T-helper 1 cell treated with Interleukin-12 subunit alpha and Interleukin-12 subunit beta and Interleukin-4 antibody, amounts not matched to agents 30 μg/mL and 1 μg/mL, for 36 hours (primary cell): ENCODE results near the gene GOLGA8N.

ENCODE experiments used
- H3K27ac Mint-ChIP-seq: one replicate; pipeline ENCODE4 v1.8.0; 2021; ENCODE audit warnings: mild to moderate bottlenecking, mixed read lengths
- H3K27me3 Mint-ChIP-seq: one replicate; pipeline ENCODE4 v1.8.0; 2021; ENCODE audit warnings: low read depth, mixed read lengths
- H3K36me3 Mint-ChIP-seq: one replicate; pipeline ENCODE4 v1.8.0; 2021; ENCODE audit warnings: low read depth, mixed read lengths
- H3K4me1 Mint-ChIP-seq: one replicate; pipeline ENCODE4 v1.8.0; 2021; ENCODE audit warnings: low read depth, mixed read lengths
- H3K4me3 Mint-ChIP-seq: one replicate; pipeline ENCODE4 v1.8.0; 2021; ENCODE audit warnings: mild to moderate bottlenecking, moderate library complexity, mixed read lengths
- H3K9me3 Mint-ChIP-seq: one replicate; pipeline ENCODE4 v1.8.0; 2021; ENCODE audit warnings: mixed read lengths

Gene GOLGA8N

DNA sequence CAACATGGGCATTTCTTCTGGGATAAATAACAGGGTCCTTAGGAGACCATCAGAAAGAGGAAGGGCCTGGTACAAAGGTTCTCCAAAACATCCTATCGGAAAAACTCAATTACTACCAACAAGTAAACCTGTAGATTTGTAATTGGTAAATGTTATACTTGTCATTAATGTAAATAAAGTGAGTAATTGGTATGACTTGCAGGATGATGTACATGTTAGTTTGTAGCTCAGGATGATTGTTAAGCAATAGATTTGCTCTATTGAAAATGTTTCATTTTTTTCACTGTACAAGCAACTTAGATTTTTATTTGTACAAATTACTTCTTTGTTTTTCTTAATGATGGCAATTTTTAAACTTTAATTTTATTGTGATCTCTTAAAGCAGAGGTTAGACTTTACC, 44.4 kb downstream of the GOLGA8N start:
- Mint-ChIP-seq H3K4me1 (peaks cover 8% of the 10 kb centered on the region), H3K9me3 (no peaks in the 10 kb centered on the region), H3K27me3 (no peaks in the 10 kb centered on the region), H3K36me3 (peaks cover 44% of the 10 kb centered on the region), H3K27ac (no peak overlapping the region), H3K4me3 (no peak overlapping the region)

DNA sequence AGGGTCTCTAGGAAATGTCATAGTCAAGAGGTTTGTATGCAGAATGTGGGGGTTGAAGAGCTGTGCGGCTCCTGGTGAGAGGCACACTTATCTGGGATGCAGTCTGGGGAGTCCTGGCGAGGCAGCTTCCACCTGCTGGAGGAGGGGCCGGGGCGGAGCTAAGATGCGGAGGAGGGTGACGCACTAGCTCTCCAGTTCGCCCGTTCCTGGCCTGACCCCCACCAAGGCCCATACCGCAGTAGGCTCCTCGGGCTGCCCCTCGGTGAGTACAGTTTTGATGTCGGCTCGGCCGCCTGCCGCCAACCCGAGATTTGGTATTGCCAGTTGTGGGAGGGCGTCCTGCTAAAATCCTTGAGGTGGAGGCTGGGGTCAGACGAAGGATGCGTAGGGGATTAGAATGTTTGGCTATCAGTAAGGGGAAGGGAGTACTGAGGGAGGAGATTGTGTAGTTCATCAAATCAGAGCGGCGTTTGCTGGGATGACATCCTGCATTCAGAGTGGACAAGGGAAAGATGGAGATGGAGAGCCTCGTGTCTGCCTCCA, 48.3 kb downstream of the GOLGA8N start, which contains the start of gene SCG5:
TSS of gene SCG5 (plus strand) at position 194 of the 543 bp plus-strand sequence. CDS start 1,883 bp downstream, outside the sequence.
- Mint-ChIP-seq H3K4me3 (no peak within 1 kb of the TSS), H3K27me3 (no peaks in the 10 kb centered on the region), H3K36me3 (peaks cover 21% of the 10 kb centered on the region), H3K27ac (peak within 1 kb of the TSS; percentile 9), H3K9me3 (no peaks in the 10 kb centered on the region), H3K4me1 (peaks cover 7% of the 10 kb centered on the region)

DNA sequence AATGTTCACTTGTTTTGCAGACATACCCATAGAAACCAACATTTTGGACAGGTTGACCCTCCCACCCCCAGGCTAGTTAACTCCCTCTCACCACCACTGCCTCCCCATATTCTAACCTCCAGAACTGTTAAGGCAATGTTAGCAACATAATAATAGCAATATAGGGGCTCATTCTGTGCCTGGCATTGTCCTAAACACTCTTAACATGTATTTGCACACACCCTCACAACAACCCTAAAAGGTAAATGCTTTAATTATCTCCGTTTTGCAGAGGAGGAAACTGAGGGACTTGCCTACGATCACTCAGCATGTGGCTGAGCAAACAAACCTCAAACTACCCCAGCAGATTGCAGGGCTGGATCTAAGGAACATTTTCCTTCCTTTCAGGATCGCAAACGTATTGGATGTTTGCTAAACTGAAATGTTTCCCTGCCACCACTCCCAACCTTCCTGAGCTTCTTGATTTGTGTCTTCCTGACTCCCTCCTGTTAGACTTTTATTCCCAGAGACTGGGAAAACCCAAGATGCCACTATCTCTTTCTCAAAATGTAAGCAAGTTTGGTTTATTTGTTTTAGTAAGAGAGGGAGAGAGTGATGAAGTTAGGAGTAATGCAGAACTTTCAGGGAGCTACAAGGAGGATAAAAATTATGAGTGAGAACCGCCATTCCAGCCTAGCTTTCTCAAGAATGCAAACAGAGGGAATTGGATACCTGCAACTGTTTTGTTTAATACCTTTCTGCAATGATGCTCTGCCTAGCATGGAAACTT, 49.6 kb downstream of the GOLGA8N start:
- Mint-ChIP-seq H3K27me3 (no peaks in the 10 kb centered on the region), H3K9me3 (no peaks in the 10 kb centered on the region), H3K27ac (no peak overlapping the region), H3K4me1 (peaks cover 7% of the 10 kb centered on the region), H3K36me3 (peaks cover 18% of the 10 kb centered on the region), H3K4me3 (no peak overlapping the region)

DNA sequence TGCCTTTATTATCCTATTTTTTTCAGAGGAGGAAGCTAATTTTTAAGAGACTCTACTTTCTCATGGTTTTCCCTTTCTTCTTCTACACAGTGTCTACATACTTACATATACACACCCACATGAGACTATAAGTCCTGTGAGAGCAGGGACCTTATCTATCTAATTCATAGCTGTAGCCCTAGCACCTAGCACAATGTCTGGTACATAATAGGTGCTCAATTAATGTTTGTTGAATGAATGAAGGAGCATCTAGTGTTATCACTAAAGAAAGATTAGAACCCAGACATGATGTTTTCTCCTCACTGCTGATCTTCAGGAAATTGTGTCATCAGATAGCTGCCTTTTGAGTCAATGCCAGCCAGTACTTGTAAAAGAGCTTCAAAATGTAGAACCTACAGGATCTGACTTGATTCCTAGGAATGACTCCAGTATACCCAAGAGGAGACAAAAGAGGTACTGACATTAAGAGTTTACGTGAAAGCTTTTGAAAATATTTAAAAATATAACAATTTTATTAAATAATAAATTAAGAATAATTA, 50.7 kb downstream of the GOLGA8N start:
- no peak overlapping the region for H3K27ac Mint-ChIP-seq
- H3K27me3 Mint-ChIP-seq, result no peaks in the 10 kb centered on the region
- H3K4me3 Mint-ChIP-seq, result no peak overlapping the region
- H3K4me1 Mint-ChIP-seq, result peaks cover 7% of the 10 kb centered on the region
- H3K36me3 Mint-ChIP-seq, result peaks cover 26% of the 10 kb centered on the region
- no peaks in the 10 kb centered on the region for H3K9me3 Mint-ChIP-seq

DNA sequence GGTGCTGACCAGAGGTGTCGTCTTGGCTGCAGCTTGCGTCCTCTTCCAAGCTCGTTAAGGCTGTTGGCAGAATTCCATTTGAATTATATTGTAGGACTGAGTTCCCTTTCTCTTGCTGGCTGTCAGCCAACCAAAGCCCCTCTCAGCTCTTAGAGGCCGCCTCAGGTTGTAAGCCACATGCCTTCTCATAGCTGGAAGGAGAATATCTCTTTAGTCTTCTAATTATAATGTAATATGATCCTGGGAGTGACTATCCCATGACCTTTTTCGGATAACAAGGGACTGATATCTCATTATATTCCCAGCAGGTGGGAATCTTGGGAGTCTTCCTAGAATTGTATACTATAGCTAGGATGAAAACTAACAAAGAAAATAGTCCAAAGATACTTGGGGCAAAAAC, 53.0 kb downstream of the GOLGA8N start:
- Mint-ChIP-seq H3K9me3 (no peaks in the 10 kb centered on the region), H3K36me3 (peaks cover 23% of the 10 kb centered on the region), H3K4me1 (peaks cover 6% of the 10 kb centered on the region), H3K27ac (no peak overlapping the region), H3K27me3 (no peaks in the 10 kb centered on the region), H3K4me3 (no peak overlapping the region)

DNA sequence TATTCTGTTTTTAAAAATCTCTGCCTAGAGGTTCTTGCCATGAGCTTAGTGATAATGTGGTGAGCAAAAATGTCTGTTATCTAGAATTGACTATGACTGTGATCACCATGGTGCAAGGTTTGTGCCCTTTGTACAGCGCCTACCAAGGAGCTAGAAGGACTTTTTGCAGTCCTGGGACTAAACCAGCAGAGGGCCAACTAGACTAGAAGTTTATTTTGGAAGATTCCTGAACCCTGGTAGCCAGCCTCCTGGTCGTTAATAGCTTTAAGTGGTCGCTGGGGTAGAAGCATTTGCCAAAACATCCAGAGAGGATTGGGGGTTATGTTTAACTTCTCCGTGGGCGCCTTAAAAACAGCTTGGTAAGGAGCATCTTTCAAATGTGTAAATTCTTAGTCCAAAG, 56.1 kb downstream of the GOLGA8N start:
- Mint-ChIP-seq H3K9me3 (no peaks in the 10 kb centered on the region), H3K4me1 (peaks cover 9% of the 10 kb centered on the region), H3K27me3 (no peaks in the 10 kb centered on the region), H3K36me3 (peaks cover 37% of the 10 kb centered on the region), H3K4me3 (no peak overlapping the region), H3K27ac (no peak overlapping the region)

DNA sequence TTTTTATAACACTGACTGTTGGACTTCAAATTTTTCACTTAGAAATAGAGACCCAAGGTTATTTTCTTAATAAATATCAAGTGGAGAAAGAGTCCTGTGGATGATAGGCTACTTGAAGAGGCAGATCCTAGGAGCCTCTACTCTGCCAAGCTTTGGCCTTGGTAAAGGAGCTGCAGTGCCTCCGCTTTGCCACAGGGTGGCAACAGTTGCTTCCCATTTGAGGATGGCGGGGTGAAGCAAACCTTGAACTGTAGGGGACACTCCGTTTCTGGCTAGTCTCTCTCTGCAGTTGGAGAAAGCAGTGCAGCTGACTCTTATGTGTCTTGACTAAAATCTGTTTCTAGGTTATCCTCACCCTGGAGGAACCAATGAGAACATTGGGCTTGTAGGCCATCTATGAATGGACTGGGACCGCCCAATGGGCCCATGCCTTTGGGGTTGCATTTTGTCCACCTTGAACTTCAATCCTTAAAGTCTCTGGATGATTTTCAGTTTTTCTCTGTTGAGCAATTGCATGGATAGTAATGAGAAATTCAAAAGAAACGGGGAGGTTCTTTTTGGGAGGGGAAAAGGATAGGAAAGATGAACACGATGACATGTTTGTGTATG, 58.1 kb downstream of the GOLGA8N start:
- Mint-ChIP-seq H3K27ac (peak overlapping the region; percentile 35), H3K4me3 (no peak overlapping the region), H3K9me3 (no peaks in the 10 kb centered on the region), H3K36me3 (peaks cover 42% of the 10 kb centered on the region), H3K27me3 (no peaks in the 10 kb centered on the region), H3K4me1 (peaks cover 8% of the 10 kb centered on the region)

DNA sequence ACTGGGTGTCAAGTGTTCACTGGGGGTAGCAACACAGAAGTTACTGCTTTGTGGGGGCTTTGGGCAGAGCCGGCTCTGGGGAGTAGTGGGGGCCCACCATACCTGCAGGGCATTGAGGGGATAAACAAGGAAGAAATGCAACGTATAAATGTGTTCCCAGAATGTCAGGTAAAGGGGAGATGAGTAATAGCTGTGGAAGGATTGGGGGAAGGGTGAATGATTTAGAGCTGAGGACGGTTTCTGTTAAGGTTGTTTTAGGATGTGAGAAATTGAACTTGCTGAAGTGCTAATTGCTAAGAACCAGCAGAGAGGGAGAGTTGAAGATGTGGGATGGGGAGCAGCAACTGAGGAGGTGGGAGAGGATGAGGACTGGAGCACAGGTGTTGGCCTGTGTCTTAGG, 58.9 kb downstream of the GOLGA8N start:
- peaks cover 42% of the 10 kb centered on the region for H3K36me3 Mint-ChIP-seq
- H3K4me1 Mint-ChIP-seq, result peaks cover 12% of the 10 kb centered on the region
- no peak overlapping the region for H3K4me3 Mint-ChIP-seq
- H3K27ac Mint-ChIP-seq, result no peak overlapping the region
- H3K9me3 Mint-ChIP-seq, result no peaks in the 10 kb centered on the region
- H3K27me3 Mint-ChIP-seq, result no peaks in the 10 kb centered on the region

DNA sequence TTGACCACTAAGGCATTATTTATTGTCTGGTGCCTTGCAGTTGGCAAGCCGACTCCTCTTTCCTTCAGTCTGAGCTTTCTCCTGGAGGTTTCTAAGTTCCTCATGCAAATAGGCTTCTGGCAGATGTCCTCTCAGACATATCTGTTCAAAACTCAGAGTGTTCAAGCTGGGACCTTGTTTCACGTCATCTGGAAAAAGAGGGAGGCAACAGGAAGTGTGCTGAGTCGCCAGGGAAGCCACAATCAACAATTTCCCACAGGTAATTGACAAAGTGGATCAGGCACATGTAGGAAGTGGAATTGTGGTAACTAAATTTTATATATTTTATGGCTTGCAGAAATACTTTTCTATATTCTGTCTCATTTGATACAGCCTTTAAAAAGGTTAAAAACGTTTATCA, 62.8 kb downstream of the GOLGA8N start:
- Mint-ChIP-seq H3K4me3 (no peak overlapping the region), H3K27ac (no peak overlapping the region), H3K27me3 (no peaks in the 10 kb centered on the region), H3K4me1 (peaks cover 20% of the 10 kb centered on the region), H3K36me3 (peaks cover 32% of the 10 kb centered on the region), H3K9me3 (no peaks in the 10 kb centered on the region)

DNA sequence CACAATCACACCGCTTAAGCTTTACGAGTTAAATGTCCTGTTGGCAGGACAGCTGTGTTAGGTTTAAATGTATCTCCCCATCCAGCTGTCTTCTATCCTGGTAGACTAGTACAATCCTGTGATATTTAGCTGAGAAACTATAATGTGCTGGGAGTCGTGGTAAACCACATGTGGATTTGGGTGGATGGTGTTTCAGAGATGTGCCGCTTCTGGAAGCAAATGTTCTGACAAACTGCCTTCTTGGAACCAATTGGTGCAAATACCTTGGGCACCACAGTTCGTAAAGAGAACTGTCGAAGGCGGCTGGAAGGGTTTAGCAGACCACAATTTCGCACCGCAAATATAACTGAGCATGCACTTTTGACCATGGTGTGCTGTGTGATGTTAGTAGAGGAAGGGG, 63.2 kb downstream of the GOLGA8N start:
- H3K27ac Mint-ChIP-seq, result no peak overlapping the region
- peaks cover 18% of the 10 kb centered on the region for H3K4me1 Mint-ChIP-seq
- no peak overlapping the region for H3K4me3 Mint-ChIP-seq
- H3K27me3 Mint-ChIP-seq, result no peaks in the 10 kb centered on the region
- H3K9me3 Mint-ChIP-seq, result no peaks in the 10 kb centered on the region
- peaks cover 28% of the 10 kb centered on the region for H3K36me3 Mint-ChIP-seq
